CD4-positive, alpha-beta T cell treated with Interferon gamma for 1 hour (primary cell): ENCODE data around the gene FHIT.

ENCODE experiments used
- DNase-seq: peaks from one replicate; pipeline ENCODE4 v3.0.0-alpha.2; 2020

FHIT gene

DNA sequence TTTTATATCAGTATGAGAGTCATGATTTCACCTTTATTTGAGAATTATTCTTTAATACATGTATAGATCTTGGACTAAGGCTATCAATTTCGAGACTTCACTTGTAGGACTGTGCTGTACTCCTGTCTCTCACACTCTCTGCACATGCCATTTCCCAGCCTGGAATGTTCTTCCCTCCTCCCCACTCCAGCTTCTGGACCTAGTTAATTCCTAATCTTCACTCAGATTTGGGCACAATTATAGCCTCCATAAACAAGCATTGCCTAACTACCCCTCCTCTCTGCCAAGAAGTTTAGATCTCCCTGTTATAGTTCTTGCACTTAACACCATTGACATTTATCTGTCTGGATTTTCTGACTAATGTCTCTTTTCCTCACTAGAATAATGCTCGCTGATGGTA is 88.3 kb downstream of the FHIT start:
- DNase-seq: no peak

- DNase-seq: no peak
Observed at GRCh38 chr3:61158667-61159066, 92.6 kb downstream of the FHIT start.

DNA sequence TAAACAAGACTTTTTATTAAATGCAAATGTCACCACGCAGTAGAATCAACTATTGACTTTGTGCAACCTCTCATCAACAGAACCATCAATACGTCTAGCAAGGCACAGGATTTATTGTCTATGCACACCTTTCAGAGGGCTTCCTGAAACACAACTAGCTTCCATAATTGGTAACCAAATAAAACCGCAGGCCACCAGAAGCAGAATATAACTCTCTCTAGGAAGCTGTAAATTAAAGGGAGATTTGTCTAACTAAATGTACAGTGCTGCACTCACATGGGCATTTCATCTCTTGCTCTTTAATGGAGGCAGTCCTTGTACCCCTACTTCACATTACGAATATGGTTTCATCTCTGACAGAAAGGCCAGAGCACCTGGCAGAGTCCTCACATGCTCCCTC is 93.0 kb downstream of the FHIT start:
- DNase-seq: no peak

- DNase-seq: no peak
Observed at GRCh38 chr3:61157414-61157813, 93.8 kb downstream of the FHIT start.

- no peak for DNase-seq
Observed at GRCh38 chr3:61155701-61156292, 95.5 kb downstream of the FHIT start.

- DNase-seq: no peak
Observed at GRCh38 chr3:61154457-61155198, 96.6 kb downstream of the FHIT start.

DNA sequence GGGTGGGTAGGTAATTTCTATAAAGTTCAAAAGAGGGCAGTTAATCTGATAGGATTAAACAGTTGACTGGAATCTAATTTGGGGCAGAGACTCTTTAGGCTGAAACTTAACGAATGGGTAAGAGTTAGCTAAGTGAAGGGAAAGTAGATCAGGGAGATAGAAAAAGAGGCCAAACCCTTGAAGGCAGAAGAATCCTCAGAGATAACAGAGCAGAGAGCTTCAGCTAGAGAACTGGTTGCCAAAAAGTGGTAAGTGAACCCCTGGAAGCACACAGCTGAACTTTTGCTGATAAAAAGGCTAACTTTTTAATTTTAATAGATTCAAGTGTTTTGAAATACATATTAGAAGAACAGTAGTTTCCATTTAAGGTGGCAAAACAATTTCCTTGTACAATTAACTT is 99.2 kb downstream of the FHIT start:
- no peak for DNase-seq

- DNase-seq: no peak
Observed at GRCh38 chr3:61149236-61149635, 102.0 kb downstream of the FHIT start.

GRCh38 chr3:61146010-61146890 is 105.0 kb downstream of the FHIT start:
- no peak for DNase-seq

GRCh38 chr3:61141697-61142096 is 109.6 kb downstream of the FHIT start:
- no peak for DNase-seq

DNA sequence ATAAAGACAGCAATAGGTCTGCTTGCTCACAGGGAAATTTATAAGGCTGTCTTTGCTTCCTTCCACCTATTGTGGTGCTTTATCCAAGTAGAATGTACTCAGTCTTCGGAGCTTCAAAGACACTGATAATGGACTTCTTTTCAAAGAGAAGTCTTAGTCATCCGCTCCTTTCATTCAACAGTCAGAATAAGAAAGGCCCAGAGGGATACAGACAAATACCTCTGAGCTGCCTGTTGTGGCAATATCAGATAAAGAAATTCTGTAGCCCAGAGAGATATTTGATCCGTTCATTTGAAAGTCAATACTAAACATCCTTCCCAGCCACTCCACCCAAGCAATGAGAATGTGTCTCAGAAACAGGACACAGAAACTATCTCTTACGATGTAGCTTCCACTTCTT is 110.0 kb downstream of the FHIT start:
- DNase-seq: no peak

- no peak for DNase-seq
Observed at GRCh38 chr3:61139686-61140085, 111.6 kb downstream of the FHIT start.

GRCh38 chr3:61138401-61138800 is 112.9 kb downstream of the FHIT start:
- no peak for DNase-seq

- no peak for DNase-seq
Observed at GRCh38 chr3:61136191-61136590, 115.1 kb downstream of the FHIT start.

DNA sequence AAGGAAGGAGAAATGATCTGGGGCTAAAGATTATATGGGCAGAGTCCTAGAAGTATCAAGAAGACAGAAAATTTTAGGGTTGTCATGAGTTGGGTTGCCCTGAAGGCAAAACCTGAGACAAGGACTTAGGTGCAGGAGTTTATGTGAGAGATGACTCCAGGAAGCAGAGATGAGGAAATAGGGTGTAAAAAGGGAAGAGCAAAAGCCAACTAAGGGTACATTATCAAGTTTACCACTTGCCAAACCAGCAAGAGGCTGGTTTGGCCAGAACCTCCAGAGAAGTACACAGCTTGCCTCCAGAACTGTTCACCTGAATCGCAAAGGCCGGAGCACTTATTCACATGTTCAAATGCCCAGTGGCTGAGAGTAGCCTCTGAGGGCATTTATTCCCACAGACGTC is 116.7 kb downstream of the FHIT start:
- DNase-seq: no peak

- DNase-seq: no peak
Observed at GRCh38 chr3:61132062-61132461, 119.2 kb downstream of the FHIT start.

- DNase-seq: no peak
Observed at GRCh38 chr3:61118830-61119229, 132.4 kb downstream of the FHIT start.

GRCh38 chr3:61117045-61117898 is 134.0 kb downstream of the FHIT start:
- DNase-seq: no peak

DNA sequence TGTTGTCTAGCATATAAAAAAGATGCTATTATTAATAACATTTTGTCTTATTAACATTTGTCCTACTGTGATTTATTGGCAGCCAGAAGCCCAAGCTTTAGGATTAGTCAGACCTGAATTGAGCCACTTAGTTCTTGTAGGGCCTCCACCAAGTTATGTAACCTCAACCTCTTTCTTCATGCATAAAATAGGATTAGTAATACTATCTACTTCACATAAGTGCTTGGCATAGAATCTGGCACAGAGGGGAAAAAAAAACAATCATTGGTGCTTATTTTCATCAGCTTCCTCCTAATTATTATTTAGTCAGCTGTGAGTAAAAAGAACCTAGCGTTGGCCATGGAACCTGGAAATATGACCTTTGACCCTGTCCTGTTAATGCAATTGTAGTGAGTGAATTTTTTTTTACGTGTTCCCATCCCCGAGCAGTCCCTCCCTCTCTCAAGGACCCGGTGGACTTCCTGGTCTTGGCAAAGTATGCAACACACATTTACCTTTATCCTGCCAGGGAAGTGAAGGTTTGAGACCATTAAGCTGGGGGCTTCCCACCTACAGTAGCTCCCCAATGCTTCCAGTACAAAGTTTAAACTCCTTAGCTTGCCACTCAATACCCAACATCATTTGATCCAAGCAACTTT is 136.8 kb downstream of the FHIT start:
- DNase-seq: no peak

GRCh38 chr3:61111825-61112224 is 139.4 kb downstream of the FHIT start:
- DNase-seq: no peak

GRCh38 chr3:61110576-61110975 is 140.7 kb downstream of the FHIT start:
- DNase-seq: no peak

GRCh38 chr3:61108247-61109019 is 142.8 kb downstream of the FHIT start:
- DNase-seq: no peak
